Smooth muscle cell (in vitro differentiated cells): Measurements from ENCODE around the gene CDK5RAP1. TPM values are rescaled to one million over a fixed set of nuclear protein-coding genes. Genes with fewer than 3 reads are reported as not detected.

Experiments
- DNase-seq: peaks from one replicate; lab custom pipeline; 2025; ENCODE audit not compliant: unreplicated experiment; lab: John Stamatoyannopoulos, UW
- H2AFZ ChIP-seq: fragments of 200-600 bp; sonication (generic); 2 replicates; pipeline ENCODE4 v1.6.0; 2016; ENCODE audit warnings: antibody characterized with exemption, low read depth, mild to moderate bottlenecking
- H3F3A ChIP-seq: fragments of 200-600 bp; sonication (generic); 2 replicates; pipeline ENCODE4 v1.6.0; 2017; ENCODE audit warnings: antibody characterized with exemption, low read depth
- H3K27ac ChIP-seq: fragments of 200-600 bp; sonication (generic); 2 replicates; pipeline ENCODE4 v1.5.1; 2016; ENCODE audit warnings: low read depth, mild to moderate bottlenecking
- H3K27me3 ChIP-seq: fragments of 200-600 bp; sonication (generic); 2 replicates; pipeline ENCODE4 v1.6.1; 2016; ENCODE audit warnings: low read depth, mild to moderate bottlenecking
- H3K36me3 ChIP-seq: fragments of 200-600 bp; sonication (generic); 2 replicates; pipeline ENCODE4 v1.5.1; 2016; ENCODE audit warnings: low read depth
- H3K4me1 ChIP-seq: fragments of 200-600 bp; sonication (generic); 2 replicates; pipeline ENCODE4 v1.5.1; 2016; ENCODE audit warnings: low read depth
- H3K4me2 ChIP-seq: fragments of 200-600 bp; sonication (generic); 2 replicates; pipeline ENCODE4 v1.6.0; 2016; ENCODE audit warnings: mild to moderate bottlenecking
- H3K4me3 ChIP-seq: fragments of 200-600 bp; sonication (generic); 2 replicates; pipeline ENCODE4 v1.5.1; 2016; ENCODE audit warnings: mild to moderate bottlenecking
- H3K79me2 ChIP-seq: fragments of 200-600 bp; sonication (generic); 2 replicates; pipeline ENCODE4 v1.6.0; 2016; ENCODE audit warnings: low read depth, mild to moderate bottlenecking
- H3K9ac ChIP-seq: fragments of 200-600 bp; sonication (generic); 2 replicates; pipeline ENCODE4 v1.6.0; 2016; ENCODE audit warnings: low read depth
- H3K9me3 ChIP-seq: fragments of 200-600 bp; sonication (generic); replicated peaks from 2 replicates; pipeline ENCODE4 v1.5.1; 2016; ENCODE audit warnings: low read depth
- H4K20me1 ChIP-seq: fragments of 200-600 bp; sonication (generic); 2 replicates; pipeline ENCODE4 v1.6.0; 2016; ENCODE audit warnings: low read depth
- WGBS: methylation state at CpG from one replicate; pipeline ENCODE4 v1.1.7; 2016; ENCODE audit warnings: low lambda C conversion rate; 5-methylcytosine and 5-hydroxymethylcytosine counted together
- polyA plus RNA-seq: library from polyadenylated mRNA; unstranded; fragments of >200 nt; fragmentation: Nextera tagmentation; extraction: Ambion mirVana; gene quantifications from 2 replicates; pipeline ENCODE4 v1.2.1, GENCODE V29; 2016
- total RNA-seq: library from RNA; depleted of rRNA; stranded (reverse); fragments of >200 nt; gene quantifications from 2 replicates; pipeline ENCODE4 v1.2.3, GENCODE V29; 2014
- TF ChIP-seq, protein P1 (sequence below): fragments of 200-600 bp; sonication (generic); IDR thresholded peaks from 2 replicates; pipeline ENCODE4 v1.5.1; 2017; ENCODE audit warnings: borderline replicate concordance, mild to moderate bottlenecking, antibody characterized with exemption; ENCODE audit not compliant: insufficient read depth, poor library complexity, severe bottlenecking

CDK5RAP1 gene
- total and polyA plus RNA-seq, 2 experiments from 2014 or later = 29.5 to 54.7 TPM

DNA sequence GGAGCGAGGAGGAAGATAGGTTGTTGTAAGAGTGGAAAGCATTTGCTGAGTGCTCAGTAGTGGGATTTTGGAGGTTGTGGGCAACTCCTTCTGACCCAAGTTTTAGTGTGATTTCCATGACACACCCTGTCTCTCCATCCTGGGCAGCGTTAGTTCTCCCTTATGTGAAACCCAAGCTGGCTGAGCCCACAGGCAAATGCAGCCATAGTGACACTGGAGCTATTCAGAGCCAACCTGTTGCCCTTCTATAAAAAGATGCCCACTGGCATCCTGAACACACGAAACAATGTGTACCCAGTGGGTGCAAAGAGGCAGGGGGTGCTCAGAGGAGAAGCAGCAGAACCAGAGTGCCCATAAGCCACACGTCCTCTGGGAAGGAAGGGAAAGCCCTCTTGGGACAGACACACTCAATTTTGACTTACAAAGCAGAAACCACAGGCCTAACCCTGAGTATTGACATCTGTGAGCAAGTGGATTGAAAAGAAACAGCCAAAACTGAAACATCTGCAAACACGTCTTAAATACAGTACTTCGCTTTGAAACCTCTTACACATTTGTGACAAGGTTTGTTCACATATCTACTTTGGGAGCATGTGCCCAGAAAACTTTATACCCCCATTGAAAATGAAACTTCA lies 63.7 kb downstream of the CDK5RAP1 start:
- WGBS = 89% methylated on average over 6 of the region's 6 CpGs
- no peaks in the 10 kb centered on the region for H3K9me3 ChIP-seq
- TF ChIP-seq, protein P1, sequence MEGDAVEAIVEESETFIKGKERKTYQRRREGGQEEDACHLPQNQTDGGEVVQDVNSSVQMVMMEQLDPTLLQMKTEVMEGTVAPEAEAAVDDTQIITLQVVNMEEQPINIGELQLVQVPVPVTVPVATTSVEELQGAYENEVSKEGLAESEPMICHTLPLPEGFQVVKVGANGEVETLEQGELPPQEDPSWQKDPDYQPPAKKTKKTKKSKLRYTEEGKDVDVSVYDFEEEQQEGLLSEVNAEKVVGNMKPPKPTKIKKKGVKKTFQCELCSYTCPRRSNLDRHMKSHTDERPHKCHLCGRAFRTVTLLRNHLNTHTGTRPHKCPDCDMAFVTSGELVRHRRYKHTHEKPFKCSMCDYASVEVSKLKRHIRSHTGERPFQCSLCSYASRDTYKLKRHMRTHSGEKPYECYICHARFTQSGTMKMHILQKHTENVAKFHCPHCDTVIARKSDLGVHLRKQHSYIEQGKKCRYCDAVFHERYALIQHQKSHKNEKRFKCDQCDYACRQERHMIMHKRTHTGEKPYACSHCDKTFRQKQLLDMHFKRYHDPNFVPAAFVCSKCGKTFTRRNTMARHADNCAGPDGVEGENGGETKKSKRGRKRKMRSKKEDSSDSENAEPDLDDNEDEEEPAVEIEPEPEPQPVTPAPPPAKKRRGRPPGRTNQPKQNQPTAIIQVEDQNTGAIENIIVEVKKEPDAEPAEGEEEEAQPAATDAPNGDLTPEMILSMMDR = no peak
- no peaks in the 10 kb centered on the region for H4K20me1 ChIP-seq
- H3K4me3 ChIP-seq = no peak overlapping the region
- no peaks in the 10 kb centered on the region for H3F3A ChIP-seq
- H3K36me3 ChIP-seq = no peaks in the 10 kb centered on the region
- no peak overlapping the region for H3K27ac ChIP-seq
- no peak overlapping the region for H3K4me2 ChIP-seq
- no peak overlapping the region for H3K9ac ChIP-seq
- H3K4me1 ChIP-seq = no peaks in the 10 kb centered on the region
- no peak overlapping the region for H2AFZ ChIP-seq
- no peak for DNase-seq
- H3K79me2 ChIP-seq = no peaks in the 10 kb centered on the region
- no peaks in the 10 kb centered on the region for H3K27me3 ChIP-seq

DNA sequence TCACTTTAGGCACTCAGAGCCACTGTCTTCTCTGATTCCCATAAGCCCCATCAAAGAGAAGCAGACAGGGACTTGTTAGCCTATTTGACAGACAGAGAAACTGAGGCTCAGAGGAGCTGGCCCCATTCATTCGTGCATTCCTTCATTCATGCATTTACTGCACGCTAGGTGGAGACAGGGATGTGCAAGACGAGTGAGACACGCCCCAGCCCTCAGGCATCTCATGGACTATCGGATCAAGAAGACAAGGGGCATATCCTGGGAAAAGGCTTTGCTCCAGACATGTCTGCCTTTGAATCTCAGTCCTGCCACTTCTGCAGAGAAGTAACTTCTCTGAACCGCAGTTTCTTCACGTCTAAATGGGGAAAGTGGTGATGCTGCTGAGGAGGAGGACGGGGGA lies 64.2 kb downstream of the CDK5RAP1 start:
- 87% methylated on average over 8 of the region's 8 CpGs for WGBS
- Histone ChIP-seq H3K4me3 (no peak overlapping the region), H4K20me1 (no peaks in the 10 kb centered on the region), H3K36me3 (no peaks in the 10 kb centered on the region), H3K27ac (no peak overlapping the region), H3K79me2 (no peaks in the 10 kb centered on the region), H3F3A (no peaks in the 10 kb centered on the region), H3K4me1 (no peaks in the 10 kb centered on the region), H3K4me2 (no peak overlapping the region), H3K9ac (no peak overlapping the region), H2AFZ (no peak overlapping the region), H3K27me3 (peaks cover 3% of the 10 kb centered on the region), H3K9me3 (no peaks in the 10 kb centered on the region)
- DNase-seq = no peak
- TF ChIP-seq, protein P1 = no peak

DNA sequence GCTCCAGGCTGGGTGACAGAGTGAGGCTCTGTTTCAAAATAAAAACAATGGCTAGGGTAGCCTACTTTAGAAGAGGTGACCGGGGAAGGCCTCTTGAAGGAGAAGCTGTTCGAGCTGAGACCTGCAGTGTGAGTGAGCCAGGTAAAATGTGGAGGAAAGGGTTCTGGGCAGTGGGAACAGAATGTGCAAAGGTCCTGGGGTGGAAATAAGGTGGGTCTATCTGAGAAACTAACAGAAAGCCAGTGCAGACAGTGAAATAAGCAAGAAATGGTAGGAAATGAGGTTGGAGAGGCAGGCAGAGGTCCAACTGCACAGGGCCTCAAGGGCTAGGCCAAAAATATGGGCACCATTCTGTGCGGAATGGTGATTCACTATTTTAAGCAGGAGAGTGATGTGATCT lies 64.9 kb downstream of the CDK5RAP1 start:
- Histone ChIP-seq H3K79me2 (no peaks in the 10 kb centered on the region), H3K27ac (no peak overlapping the region), H3K36me3 (no peaks in the 10 kb centered on the region), H2AFZ (no peak overlapping the region), H3K4me3 (no peak overlapping the region), H3K9ac (no peak overlapping the region), H3K4me1 (no peaks in the 10 kb centered on the region), H3K9me3 (no peaks in the 10 kb centered on the region), H4K20me1 (no peaks in the 10 kb centered on the region), H3K27me3 (peaks cover 4% of the 10 kb centered on the region), H3K4me2 (no peak overlapping the region), H3F3A (no peaks in the 10 kb centered on the region)
- TF ChIP-seq, protein P1 = no peak
- DNase-seq = no peak
- WGBS = 95% methylated on average over 3 of the region's 3 CpGs

DNA sequence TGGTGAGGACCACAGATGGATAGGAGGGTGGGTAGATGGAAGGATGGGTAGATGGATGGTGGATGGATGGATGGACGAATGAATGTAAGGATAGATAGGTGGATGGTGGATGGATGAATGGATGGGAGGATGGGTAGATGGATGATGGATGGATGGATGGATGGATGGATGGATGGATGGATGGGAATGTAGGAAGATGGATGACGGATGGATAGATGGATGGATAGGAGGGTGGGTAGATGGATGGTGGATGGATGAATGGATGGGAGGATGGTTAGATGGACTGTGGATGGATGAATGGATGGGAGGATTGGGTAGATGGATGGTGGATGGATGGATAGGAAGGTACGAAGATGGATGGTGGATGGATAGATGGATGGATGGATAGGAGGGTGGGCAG lies 67.2 kb downstream of the CDK5RAP1 start:
- Histone ChIP-seq H3K27me3 (peaks cover 17% of the 10 kb centered on the region), H3K9ac (no peak overlapping the region), H3K4me2 (no peak overlapping the region), H3K79me2 (no peaks in the 10 kb centered on the region), H3F3A (no peaks in the 10 kb centered on the region), H2AFZ (no peak overlapping the region), H3K9me3 (no peaks in the 10 kb centered on the region), H3K36me3 (no peaks in the 10 kb centered on the region), H3K4me1 (no peaks in the 10 kb centered on the region), H3K4me3 (no peak overlapping the region), H3K27ac (no peak overlapping the region), H4K20me1 (no peaks in the 10 kb centered on the region)
- DNase-seq = no peak
- 65% methylated on average over 3 of the region's 3 CpGs for WGBS
- TF ChIP-seq, protein P1 = no peak
